ENCODE results near the gene BAIAP3.

DNA sequence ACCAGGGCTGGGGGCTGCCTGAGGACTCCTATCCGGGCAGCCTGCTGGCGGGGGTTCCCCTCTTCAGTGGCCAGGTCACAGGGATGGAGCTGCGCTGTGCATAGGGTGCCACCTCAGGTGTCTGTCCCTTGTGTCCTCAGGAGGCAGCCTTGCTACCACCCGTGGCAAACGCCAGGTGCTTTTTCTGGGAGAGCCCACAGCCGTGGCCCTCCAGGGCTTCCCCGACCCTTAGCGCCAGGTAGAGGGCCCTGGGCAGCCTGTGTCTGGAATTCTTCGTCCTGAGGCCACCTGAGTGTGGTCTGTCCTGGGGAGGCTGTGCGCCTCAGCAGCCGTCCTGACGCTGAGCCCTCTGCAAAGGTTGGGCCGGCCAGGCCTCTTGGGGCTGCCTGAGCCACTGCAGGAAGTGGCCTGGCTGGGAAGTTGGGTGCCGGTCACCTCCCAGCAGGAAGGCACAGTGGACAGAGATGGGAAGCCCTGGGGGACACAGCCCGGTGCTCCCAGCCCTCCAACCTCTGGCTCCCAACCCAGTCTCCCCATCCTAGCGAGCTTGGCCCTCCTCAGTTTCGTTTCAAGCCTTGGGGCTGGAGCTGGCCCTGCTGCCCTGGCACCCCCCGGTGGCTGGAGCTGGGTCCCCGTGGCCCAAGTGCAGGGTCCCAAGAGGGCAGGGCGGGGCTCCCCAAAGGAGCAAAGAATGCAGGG is 7.6 kb upstream of the BAIAP3 start:
- TF ChIP-seq, protein P1, sequence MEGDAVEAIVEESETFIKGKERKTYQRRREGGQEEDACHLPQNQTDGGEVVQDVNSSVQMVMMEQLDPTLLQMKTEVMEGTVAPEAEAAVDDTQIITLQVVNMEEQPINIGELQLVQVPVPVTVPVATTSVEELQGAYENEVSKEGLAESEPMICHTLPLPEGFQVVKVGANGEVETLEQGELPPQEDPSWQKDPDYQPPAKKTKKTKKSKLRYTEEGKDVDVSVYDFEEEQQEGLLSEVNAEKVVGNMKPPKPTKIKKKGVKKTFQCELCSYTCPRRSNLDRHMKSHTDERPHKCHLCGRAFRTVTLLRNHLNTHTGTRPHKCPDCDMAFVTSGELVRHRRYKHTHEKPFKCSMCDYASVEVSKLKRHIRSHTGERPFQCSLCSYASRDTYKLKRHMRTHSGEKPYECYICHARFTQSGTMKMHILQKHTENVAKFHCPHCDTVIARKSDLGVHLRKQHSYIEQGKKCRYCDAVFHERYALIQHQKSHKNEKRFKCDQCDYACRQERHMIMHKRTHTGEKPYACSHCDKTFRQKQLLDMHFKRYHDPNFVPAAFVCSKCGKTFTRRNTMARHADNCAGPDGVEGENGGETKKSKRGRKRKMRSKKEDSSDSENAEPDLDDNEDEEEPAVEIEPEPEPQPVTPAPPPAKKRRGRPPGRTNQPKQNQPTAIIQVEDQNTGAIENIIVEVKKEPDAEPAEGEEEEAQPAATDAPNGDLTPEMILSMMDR (IDR thresholded peaks at IDR 0.05; ENCODE audit: insufficient read depth, low read length): no peak
- no peak for TF ChIP-seq REST (IDR thresholded peaks at IDR 0.05; ENCODE audit: insufficient replicate concordance, low read depth)

Data from HL-60 (cell line).